Spinal cord (tissue), 10 donors: Measurements from ENCODE around the gene RBM28. TPM values are rescaled to one million over a fixed set of nuclear protein-coding genes. Genes with fewer than 3 reads are reported as not detected.

ENCODE experiments used
- DNase-seq, 6 donors: peaks; one replicate each; pipeline versions ENCODE4 v3.0.0 to v3.0.0-alpha.2; 2013 to 2015; ENCODE audit warnings: low spot score in 6 of 6, low read depth in 4 of 6
- H3K27ac ChIP-seq: one replicate; pipeline ENCODE4 v1.5.1; 2013; ENCODE audit warnings: low read depth, low read length, control low read depth
- H3K27me3 ChIP-seq: one replicate; pipeline ENCODE4 v1.6.1; 2013; ENCODE audit warnings: low read length; ENCODE audit not compliant: control insufficient read depth, insufficient read depth
- H3K36me3 ChIP-seq: one replicate; pipeline ENCODE4 v1.6.1; 2013; ENCODE audit warnings: low read length; ENCODE audit not compliant: control insufficient read depth, insufficient read depth
- H3K4me1 ChIP-seq: one replicate; pipeline ENCODE4 v1.6.1; 2013; ENCODE audit warnings: low read length; ENCODE audit not compliant: control insufficient read depth, insufficient read depth
- H3K4me3 ChIP-seq: one replicate; pipeline ENCODE4 v1.5.1; 2013; ENCODE audit warnings: low read depth, low read length, control low read depth
- H3K9me3 ChIP-seq: one replicate; pipeline ENCODE4 v1.6.1; 2013; ENCODE audit warnings: low read length; ENCODE audit not compliant: control insufficient read depth, insufficient read depth
- WGBS: methylation state at CpG from one replicate; pipeline ENCODE4 v1.1.5; 2013; ENCODE audit warnings: missing lambda C conversion rate; ENCODE audit not compliant: insufficient coverage; 5-methylcytosine and 5-hydroxymethylcytosine counted together
- polyA plus RNA-seq, 2 donors: library from polyadenylated mRNA; unstranded; fragments of 120-200 nt; gene quantifications; one replicate each; pipeline ENCODE4 v1.2.1, GENCODE V29; 2013; ENCODE audit not compliant: insufficient read length in 2 of 2
- total RNA-seq, 2 donors: library from RNA; depleted of rRNA in 1 of 2; stranded (reverse); fragments of 120-200 nt in 1 of 2; fragments of >200 nt in 1 of 2; gene quantifications; one replicate each; pipeline versions ENCODE4 v1.2.3 to v1.2.4, GENCODE V29; 2013 to 2014
- donor health status: healthy.

RBM28 gene
- total and polyA plus RNA-seq, 4 donors: 15.4 to 48.8 (median 36.6) TPM

GRCh38 chr7:128387216-128388144 lies 43.8 kb upstream of the RBM28 start:
- Histone ChIP-seq H3K27ac (peak overlapping the region; percentile 36), H3K9me3 (no peaks in the 10 kb centered on the region), H3K27me3 (peaks cover 5% of the 10 kb centered on the region), H3K36me3 (peaks cover 14% of the 10 kb centered on the region), H3K4me1 (peaks cover 25% of the 10 kb centered on the region), H3K4me3 (no peak overlapping the region)
- 5% methylated on average over 19 of the region's 24 CpGs for WGBS
- peak; percentile 80 to 97 (median 86) for DNase-seq

GRCh38 chr7:128385988-128386925 lies 42.5 kb upstream of the RBM28 start:
- 54% methylated on average over 2 of the region's 4 CpGs for WGBS
- no peaks in the 10 kb centered on the region for H3K9me3 ChIP-seq
- H3K4me3 ChIP-seq: no peak overlapping the region
- peaks cover 5% of the 10 kb centered on the region for H3K36me3 ChIP-seq
- H3K27ac ChIP-seq: no peak overlapping the region
- peaks cover 5% of the 10 kb centered on the region for H3K27me3 ChIP-seq
- H3K4me1 ChIP-seq: peaks cover 25% of the 10 kb centered on the region
- no peak for DNase-seq

- WGBS: 94% methylated on average over 3 of the region's 7 CpGs
- Histone ChIP-seq H3K9me3 (no peaks in the 10 kb centered on the region), H3K36me3 (peaks cover 3% of the 10 kb centered on the region), H3K4me1 (peaks cover 26% of the 10 kb centered on the region), H3K27me3 (peaks cover 5% of the 10 kb centered on the region), H3K27ac (no peak overlapping the region), H3K4me3 (no peak overlapping the region)
- no peak for DNase-seq
These were observed 41.0 kb upstream of the RBM28 start for GRCh38 chr7:128384726-128385125.

GRCh38 chr7:128383776-128384175 lies 40.1 kb upstream of the RBM28 start:
- Histone ChIP-seq H3K4me3 (no peak overlapping the region), H3K4me1 (peaks cover 19% of the 10 kb centered on the region), H3K27ac (no peak overlapping the region), H3K9me3 (no peaks in the 10 kb centered on the region), H3K36me3 (no peaks in the 10 kb centered on the region), H3K27me3 (peaks cover 5% of the 10 kb centered on the region)
- peak in 1 of 6 donors; percentile 35 for DNase-seq
- 67% methylated on average over 1 of the region's 3 CpGs for WGBS

- H3K4me1 ChIP-seq: peaks cover 8% of the 10 kb centered on the region
- no peaks in the 10 kb centered on the region for H3K36me3 ChIP-seq
- no peak overlapping the region for H3K27ac ChIP-seq
- DNase-seq: no peak
- WGBS: 86% methylated on average over 8 of the region's 19 CpGs
- H3K27me3 ChIP-seq: no peaks in the 10 kb centered on the region
- no peaks in the 10 kb centered on the region for H3K9me3 ChIP-seq
- no peak overlapping the region for H3K4me3 ChIP-seq
These were observed 37.6 kb upstream of the RBM28 start for GRCh38 chr7:128381161-128381821.

GRCh38 chr7:128380483-128381106 lies 36.9 kb upstream of the RBM28 start:
- Histone ChIP-seq H3K36me3 (no peaks in the 10 kb centered on the region), H3K9me3 (no peaks in the 10 kb centered on the region), H3K27ac (no peak overlapping the region), H3K4me3 (no peak overlapping the region), H3K4me1 (peaks cover 8% of the 10 kb centered on the region), H3K27me3 (no peaks in the 10 kb centered on the region)
- 83% methylated on average over 1 of the region's 3 CpGs for WGBS
- no peak for DNase-seq

GRCh38 chr7:128379900-128380479 lies 36.3 kb upstream of the RBM28 start:
- H3K36me3 ChIP-seq: no peaks in the 10 kb centered on the region
- H3K27ac ChIP-seq: no peak overlapping the region
- peak in 1 of 6 donors; percentile 9 for DNase-seq
- 81% methylated on average over 3 of the region's 6 CpGs for WGBS
- H3K27me3 ChIP-seq: no peaks in the 10 kb centered on the region
- H3K4me1 ChIP-seq: peaks cover 8% of the 10 kb centered on the region
- H3K4me3 ChIP-seq: no peak overlapping the region
- H3K9me3 ChIP-seq: no peaks in the 10 kb centered on the region

- 38% methylated on average over 1 of the region's 2 CpGs for WGBS
- H3K27ac ChIP-seq: no peak overlapping the region
- no peak for DNase-seq
- peaks cover 3% of the 10 kb centered on the region for H3K4me1 ChIP-seq
- H3K9me3 ChIP-seq: no peaks in the 10 kb centered on the region
- no peak overlapping the region for H3K4me3 ChIP-seq
- no peaks in the 10 kb centered on the region for H3K27me3 ChIP-seq
- H3K36me3 ChIP-seq: no peaks in the 10 kb centered on the region
These were observed 34.9 kb upstream of the RBM28 start for GRCh38 chr7:128378637-128379036.
